SKM-1 treated with dmso at 0.1 percent for 144 hours (cell line): ENCODE results near the gene TMEM198.

ENCODE experiments used
- DNase-seq: peaks from one replicate; lab custom pipeline; 2025; ENCODE audit not compliant: unreplicated experiment; lab: John Stamatoyannopoulos, UW

Gene TMEM198

DNA sequence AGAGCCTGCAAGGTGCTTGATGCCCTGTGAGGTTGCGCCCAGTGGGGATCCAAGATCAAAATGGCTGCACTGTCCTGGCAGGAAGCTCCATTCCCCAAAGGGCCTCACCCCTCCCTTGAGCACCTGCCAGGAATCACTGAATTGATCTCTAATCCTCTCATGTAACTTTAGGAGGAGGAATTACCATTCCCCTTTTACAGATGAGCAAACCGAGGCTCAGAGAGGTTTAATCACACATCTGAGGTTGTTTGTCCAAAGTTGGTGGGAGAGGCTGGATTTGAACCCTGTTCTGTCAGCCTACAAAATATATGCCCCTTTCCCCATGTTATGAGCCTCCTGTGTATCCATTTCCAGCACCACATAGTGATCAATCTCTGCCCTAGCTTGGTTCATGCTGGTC is 19.0 kb upstream of the TMEM198 start:
- DNase-seq = no peak

DNA sequence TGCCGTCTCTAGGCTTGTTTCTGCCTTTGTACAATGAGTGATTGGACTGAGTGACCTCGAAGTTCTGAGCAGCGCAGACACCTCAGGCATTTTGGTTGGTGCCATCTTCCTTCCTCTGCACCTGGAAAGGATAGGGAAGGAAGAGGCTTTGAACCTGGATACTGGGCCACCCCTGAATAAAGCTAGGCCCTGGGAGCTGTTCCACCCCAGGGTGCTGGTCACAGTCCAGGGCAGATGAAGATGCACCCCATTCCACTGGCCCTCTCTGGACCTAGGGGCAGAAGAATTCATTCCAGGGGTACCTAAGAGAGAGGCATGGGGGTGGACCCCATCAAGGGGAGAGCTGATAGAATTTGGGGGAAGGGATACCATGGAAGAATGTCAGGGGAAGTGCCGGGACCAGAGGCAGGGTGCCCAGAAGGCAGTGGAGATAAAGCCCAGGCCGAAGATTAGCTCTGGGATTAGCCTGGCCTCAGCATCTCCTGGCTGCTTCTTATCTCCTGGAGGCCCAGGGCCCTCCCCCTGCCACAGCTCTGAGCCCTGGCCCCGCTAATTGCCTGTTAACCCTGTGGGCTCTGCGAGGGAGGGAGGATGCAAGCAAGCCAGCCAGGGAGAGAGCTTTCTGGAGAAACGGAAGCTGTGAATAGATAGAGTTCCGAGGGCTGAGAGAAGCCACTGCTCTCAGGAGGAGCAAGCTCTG is 18.1 kb upstream of the TMEM198 start:
- no peak for DNase-seq

DNA sequence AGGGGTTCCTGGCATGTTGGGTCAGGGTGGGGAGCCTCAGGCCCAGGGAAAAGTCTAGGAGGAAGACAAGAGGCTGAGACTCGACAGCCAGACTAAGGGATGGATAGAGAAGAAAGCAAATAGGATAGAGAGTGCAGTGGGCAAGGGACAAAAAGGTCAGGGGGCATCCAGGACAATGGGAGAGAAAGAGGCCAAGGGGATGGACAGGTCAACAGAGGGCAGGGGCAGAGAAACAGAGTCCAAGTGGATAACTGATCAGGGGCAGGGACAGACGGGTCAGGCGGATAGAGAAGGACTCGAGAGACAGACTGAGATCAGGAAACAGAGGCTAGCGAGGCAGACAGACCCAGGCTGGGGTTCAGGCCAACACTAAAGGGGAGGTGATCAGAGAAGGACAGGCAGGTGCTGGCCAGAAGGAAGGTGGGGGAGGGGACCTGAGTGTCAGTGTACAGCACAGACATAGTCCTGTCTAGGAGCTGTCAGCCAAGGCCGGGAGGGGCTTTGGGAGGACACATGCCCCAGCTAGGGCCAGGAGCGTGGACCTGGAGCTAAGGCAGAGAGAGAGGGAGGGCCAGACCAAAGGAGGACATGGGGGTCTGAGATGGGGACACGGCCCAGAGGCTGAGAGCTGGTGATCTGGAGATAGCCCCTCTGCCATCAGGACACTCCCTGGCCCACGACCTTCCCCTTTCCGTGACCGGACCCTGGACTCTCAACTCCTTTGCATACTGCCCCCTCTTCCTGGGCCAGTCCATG is 17.3 kb upstream of the TMEM198 start:
- no peak for DNase-seq

DNA sequence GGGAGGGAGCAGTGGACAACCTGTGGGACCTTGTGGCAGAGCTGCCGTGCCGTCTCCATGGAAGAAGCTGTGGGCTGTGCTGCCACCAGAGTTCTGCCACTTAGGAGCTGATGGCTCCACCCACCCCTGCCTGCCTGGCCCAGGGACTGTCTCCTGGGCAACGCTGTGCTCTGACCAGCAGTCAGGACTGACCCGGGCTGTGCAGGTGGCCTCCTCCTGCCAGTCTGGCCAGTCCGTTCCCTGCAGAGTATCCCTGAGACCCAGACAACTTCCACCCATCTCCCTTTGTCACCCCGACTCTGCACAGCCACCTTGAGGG is 16.8 kb upstream of the TMEM198 start:
- no peak for DNase-seq

DNA sequence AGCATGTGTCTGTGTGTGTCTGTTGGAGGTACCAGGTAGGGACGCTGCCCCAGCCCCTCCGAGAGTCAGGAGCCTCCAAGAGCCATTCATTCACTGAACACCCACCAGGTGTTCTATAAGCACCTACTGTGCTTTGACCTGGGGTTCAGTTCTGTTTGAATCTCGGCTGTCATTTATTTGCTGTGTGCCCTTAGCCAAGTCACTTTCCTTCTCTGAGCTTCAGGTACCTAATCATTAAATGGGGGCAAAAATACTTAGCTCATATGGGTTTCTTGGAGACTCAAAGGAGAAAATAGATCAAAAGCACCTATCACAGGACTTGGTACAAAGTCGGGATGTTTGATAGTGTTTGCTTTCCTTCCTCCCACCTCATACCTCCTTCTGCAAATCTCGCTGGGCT is 16.4 kb upstream of the TMEM198 start:
- DNase-seq = no peak

DNA sequence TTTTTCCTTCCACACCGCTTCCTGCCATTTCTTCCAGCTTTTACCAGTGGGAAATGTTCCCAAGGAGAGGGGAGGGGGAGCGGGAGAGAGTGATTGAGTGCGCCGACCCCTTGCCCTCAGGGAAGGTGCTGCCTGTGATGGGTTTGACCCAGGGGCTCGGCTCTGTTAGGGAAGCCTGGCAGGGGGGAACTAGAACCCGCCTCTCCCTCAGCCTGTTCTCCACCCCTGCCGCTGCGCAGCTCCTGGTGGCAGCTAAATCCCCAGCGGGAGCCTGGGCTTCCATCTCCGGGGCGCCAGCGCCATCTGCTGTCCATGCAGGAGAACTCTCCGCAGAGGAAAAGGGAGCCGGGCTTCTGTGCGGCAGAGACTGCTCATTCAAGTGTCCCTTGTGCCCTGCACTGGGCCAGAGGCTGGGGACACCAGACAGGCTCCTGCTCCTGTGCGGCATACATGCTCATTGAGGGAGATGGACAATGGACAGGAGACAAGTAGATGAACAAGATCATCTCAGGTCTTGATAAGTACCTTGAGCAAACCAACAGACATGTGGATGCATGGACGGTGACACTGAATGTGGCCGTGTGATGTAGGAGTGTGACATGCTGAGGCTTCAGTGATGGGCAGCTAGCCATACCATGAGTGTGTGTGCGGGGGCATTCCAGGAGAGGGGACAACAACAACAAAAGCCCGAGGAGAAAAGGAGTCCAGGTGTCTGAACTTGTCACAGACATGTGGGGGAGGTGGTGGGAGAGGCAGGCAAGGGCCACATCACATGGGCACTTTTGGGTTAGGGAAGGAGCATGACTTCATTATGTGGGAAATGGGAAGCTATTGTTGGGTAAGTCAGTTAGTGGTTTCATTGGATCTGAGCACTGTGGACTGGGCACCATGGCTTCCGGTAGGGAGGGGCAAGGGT is 13.5 kb upstream of the TMEM198 start:
- peak; percentile 84 for DNase-seq

DNA sequence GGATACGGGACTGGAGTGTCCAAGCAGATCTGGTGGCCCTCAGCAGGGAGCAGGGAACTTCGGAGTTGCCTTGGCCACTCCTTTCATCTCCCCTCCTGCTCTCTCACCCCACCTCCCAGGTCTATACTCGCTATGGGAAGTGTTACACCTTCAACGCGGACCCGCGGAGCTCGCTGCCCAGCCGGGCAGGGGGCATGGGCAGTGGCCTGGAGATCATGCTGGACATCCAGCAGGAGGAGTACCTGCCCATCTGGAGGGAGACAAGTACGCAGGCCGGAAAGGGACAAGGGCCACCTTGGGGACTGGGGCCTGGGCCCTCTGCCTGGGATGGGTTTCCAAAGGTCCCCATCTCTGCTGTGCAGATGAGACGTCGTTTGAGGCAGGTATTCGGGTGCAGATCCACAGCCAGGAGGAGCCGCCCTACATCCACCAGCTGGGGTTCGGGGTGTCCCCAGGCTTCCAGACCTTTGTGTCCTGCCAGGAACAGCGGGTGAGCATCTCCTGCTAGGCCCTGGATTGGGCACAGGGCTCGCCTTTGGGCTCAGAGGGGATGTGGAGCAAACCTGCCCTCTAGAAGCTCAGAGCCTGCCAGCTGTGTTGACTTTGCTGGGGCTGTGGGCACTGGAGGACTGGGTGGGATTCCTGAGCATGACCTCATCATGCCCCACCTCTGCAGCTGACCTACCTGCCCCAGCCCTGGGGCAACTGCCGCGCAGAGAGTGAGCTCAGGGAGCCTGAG is 12.0 kb upstream of the TMEM198 start:
- no peak for DNase-seq

DNA sequence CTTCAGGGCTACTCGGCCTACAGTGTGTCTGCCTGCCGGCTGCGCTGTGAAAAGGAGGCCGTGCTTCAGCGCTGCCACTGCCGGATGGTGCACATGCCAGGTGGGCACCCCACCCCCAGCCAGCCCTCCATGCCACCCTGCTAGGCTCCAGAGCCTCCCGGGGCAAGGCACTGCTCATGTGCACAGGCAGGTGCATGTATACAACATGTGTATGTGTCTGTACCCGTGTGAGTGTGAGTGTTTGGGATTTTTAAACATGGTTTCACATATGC is 11.5 kb upstream of the TMEM198 start:
- DNase-seq = no peak

DNA sequence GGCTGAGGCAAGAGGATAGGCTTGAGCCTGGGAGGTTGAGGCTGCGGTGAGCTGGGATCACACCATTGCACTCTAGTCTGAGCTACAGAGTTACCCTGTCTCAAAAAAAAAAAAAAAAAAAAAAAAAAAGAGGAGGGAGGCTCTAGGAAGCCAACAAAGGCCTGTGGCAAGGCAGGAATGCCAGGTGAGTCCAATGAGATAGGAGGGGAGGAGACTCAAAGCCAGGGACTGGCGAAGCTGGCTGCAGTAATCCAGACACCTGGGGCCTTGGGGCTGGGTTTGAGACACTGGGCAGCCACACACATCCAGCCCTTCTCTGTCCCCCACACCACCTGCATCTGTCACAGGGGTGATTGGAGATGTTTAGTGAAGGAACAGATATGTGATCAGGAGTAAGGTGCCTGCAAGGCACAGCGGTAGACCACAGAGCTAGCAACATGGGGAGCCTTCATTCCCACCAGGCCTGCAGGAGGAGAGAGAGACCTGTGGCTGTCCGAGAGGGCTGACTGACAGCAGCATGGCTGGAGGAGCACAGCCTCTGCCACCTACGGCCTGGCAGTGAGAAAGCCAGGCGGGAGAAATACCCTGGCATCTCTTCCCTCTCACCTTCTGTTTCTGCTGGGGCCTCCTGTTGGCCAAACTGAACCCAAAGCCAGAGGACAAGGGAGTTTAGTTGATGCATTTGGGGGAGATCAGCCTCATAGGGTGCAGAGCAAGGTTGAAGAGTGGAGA is 9.7 kb upstream of the TMEM198 start:
- no peak for DNase-seq

DNA sequence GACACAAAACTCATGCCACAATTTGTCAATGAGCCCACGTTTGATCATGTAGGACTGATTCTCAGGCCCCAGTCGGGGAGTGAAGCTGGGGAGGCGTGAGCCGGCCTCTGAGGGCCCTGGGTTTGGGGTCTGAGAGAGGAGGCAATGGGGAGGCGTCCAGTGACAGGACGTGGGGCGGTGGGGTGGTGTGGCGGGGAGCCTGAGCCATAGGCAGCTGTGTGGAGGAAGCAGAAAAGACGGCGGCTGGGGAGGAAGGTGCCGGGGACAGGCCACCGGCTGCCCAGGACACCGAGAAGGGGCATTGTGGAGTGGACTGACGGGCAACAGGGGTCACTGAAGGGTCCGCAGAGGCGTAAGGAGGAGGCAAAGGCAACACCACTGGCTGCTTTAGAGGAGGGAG is 7.4 kb upstream of the TMEM198 start:
- DNase-seq = no peak

DNA sequence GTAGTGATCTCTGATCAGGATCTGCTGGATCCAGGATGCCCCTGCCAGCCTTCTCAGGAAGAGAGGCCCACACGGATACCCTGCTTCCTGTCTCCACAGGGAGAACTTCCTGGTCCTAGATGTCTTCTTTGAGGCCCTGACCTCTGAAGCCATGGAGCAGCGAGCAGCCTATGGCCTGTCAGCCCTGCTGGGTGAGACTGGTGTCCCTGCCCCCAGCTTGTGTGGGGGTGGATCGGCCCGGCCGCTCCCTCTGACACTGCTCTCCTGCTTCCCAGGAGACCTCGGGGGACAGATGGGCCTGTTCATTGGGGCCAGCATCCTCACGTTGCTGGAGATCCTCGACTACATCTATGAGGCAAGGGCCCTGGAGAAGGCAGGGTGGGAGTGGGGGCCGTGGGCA is 6.9 kb upstream of the TMEM198 start:
- DNase-seq = no peak

DNA sequence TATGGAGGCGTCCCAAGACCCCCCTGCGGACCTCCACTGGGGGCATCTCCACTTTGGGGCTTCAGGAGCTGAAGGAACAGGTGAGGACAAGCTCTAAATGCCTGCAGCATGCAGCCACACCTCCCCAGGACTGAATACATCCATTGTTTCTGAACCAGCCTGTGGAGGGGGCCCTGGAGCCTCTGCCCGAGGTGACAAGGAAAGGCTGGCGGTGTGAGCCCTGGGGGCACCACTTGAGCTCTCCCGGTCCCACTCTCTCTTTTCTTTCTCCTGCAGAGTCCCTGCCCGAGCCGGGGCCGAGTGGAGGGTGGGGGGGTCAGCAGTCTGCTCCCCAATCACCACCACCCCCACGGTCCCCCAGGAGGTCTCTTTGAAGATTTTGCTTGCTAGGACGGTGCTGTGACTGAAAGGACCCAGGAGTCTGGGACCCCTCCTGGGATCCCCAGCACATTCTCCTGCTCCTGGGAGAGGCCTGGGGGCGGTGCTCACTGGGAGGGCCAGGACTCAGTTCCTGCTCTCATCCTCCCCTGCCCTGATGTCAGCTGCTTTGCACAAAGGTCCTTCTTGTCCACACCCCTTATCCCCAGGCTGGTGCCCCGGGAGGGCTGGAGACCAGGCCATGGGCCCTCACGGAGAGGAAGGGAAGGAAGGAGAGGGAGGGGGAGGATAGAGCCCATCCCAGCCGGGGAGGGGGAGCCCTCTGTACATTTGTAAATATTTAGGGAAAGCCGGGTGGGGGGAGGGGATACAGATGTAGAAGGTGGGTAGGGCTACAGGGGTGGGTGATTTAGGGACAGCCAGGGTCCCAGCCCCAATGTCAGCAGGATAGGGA is 6.0 kb upstream of the TMEM198 start:
- DNase-seq = no peak

DNA sequence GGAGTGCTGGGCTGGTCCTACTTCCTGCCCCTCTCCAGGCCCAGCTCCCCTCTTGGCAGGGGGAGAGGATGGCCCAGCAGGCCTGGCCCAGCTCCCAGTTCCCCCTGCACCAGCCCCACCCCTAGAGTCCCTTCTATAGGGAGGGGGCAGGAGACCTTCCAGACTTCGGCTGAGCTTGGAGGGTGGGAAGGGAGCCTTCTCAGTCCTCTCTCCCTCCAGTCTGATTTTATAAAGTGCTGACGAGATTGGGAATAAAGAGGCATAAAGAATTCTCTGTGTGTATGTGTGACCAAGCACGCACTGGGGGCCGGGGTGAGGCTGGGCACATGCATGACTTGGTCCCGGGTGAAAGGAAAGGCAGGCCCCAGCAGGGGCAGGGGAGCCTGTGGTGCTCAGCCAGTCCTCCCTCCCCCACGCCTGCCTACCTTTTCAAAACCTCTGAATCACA is 5.3 kb upstream of the TMEM198 start:
- no peak for DNase-seq

DNA sequence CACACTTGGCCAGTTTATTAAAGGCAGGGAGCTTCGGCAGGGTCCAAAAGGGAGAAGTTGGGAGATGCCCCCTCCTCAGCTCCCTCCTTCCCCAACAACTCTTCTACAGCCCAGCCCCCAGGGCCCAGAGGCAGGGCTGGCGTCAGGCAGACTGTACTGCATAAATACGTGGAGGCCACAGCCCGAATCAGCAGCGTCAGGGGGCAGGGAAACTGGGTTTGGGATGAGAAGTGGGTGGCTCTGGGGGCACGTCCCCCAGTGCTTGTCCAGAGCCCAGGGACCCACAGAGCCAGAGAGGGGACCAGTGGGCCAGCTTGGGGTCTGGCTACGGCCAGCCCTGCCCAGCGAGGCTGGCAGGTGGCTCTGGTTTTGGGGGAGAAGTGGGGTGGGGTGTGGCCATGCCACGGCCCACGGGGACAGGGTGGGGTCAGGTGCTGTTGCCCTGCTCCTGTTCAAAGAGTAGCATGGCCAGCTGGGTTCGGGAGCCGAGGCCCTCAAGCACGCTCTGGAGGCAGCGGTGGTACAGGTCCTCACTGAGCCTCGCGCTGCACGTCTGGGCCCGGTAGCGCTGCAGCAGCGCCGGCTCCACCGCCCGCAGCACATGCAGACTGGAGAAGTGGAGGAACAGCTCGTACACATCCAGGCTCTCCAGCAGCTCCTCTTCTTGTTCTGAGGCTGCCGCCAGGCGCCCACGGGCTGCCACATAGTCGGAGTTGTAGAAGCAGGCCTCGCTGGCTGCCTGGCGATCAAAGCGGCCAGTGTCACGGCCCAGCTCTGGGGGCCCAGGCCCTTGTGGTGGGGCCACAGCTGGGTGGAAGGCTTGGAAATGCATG is 4.7 kb upstream of the TMEM198 start:
- DNase-seq = no peak

DNA sequence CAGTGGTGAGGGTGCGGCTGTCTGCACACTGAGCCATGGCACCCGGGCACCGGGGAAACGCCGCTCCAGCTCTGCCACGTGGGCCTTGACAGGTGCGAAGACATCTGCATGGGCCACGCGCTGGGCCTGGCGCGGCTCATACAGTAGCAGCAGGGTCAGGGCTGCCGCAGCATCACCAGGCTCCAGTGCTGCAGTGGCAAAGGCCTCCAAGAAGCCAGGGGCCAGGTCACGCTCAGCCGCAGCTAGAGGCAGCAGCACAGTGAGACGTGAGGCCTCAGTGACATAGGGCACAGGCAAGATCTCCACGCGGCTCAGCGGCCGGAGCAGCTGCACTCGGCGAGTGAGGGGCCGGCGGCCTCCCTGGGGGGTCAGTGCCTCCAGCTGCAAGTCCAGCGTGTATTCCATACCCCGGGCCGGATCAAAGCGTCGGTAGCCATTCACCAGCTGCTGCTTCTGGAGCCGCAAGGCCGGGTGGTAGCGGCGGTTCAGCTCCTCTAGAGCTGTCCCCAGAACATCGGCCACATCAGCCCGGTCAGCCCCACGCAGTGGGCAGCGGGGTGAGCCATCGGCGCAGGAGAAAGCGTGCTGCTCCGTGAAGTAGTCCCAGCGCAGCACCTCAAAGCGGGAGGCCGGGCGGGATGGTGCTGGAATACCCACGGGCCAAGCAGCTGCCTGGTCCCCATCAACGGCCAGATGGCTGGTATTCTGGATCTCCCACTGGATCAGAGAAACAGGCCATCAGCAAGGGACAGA is 3.7 kb upstream of the TMEM198 start:
- no peak for DNase-seq

DNA sequence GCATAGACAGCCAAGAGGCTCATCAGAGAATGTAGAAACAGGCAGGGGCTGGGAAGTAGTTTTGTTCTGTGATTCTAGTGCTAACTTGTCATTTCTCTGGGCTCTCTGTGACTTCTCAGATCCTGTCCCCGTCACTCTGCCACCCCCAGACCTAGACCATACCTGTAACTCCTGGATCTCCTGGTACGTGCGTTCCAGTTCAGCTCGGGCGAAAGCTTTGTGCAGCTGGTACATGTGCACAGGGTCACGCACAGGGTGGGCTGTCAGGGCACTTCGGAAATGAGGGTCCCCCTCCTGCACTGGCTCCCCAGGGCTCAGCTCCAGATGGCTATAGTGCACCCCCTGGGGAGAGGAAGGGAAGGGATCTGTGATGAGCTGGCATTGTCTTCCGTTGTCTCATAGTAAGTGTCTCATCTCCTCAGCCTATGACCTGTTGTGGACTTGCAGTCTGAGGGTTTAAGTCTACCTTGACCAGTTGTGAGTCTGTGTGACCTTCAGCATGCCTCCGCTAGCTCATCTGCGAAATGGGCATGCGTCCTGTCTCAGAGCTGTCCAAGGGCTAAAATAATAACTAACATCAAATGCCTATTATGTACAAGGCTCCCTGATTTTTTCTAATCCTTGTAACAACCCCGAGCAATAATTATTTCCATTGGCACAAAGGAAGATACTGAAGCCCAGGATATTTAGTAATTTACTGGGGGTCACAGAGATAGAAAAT is 2.9 kb upstream of the TMEM198 start:
- DNase-seq = no peak

DNA sequence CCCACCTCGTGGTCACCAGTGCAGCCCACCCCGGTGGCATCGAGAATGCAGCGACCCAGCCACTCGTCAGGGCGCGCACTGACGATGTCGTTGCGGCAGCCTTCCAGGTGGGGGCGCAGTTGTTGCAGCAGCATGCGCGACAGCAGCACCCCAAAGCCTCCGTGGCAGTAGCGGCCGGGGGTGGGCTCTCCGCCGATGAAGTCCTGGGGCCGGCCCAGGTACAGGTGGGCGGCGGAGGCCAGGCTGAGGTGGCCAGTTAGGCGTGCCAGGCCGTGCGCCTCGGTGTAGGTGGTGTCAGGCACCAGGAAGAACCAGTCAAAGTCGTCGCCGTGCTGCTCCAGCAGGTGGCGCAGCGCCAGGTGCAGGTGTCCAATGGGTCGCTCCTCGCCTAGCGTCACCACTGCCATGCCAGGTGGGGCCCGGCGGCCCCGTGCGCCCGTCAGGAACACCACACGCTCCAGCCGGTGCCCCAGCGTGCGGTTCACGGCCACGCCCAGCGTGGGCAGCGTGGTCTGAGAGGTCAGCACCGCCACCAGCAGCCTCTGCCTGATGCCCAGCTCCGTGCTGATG is 2.1 kb upstream of the TMEM198 start:
- peak; percentile 36 for DNase-seq
